PC-3 (cell line): Measurements from ENCODE around the gene RNF175. TPM values are rescaled to one million over a fixed set of nuclear protein-coding genes. Genes with fewer than 3 reads are reported as not detected.

ENCODE experiments used
- ATAC-seq: fragments of 200-7000 bp; cut with Tn5 transposase; 2 replicates; pipeline ENCODE4 v1.9.1; 2020; ENCODE audit warnings: mild to moderate bottlenecking, moderate library complexity
- BruUV-seq: library from RNA; stranded (reverse); fragments of 400-500 nt; replicated peaks from 2 replicates; lab custom pipeline; 2021; lab: Mats Ljungman, UMichigan
- CTCF ChIA-PET: fragments of 300-600 bp; sonication (Branson Sonifier 250); formaldehyde crosslinking; loops from one replicate; lab custom pipeline; 2022; ENCODE audit warnings: antibody characterized with exemption; lab: Charles Lee
- POLR2A ChIA-PET: fragments of 300-600 bp; sonication (Branson Sonifier 250); formaldehyde crosslinking; loops from one replicate; lab custom pipeline; 2022; ENCODE audit warnings: antibody characterized with exemption; ENCODE audit not compliant: unreplicated experiment; lab: Charles Lee
- DNase-seq: peaks from one replicate; pipeline ENCODE4 v3.0.0-alpha.2; 2015
- H2AFZ ChIP-seq: fragments of 300-600 bp; sonication (generic); 2 replicates; pipeline ENCODE4 v1.6.0; 2016; ENCODE audit warnings: antibody characterized with exemption, low read length
- H3F3A ChIP-seq: fragments of 300-600 bp; sonication (generic); one replicate; pipeline ENCODE4 v1.6.0; 2017; ENCODE audit warnings: antibody characterized with exemption, low read length, control low read depth, mild to moderate bottlenecking; ENCODE audit not compliant: unreplicated experiment
- H3K27ac ChIP-seq: fragments of 300-600 bp; sonication (generic); 2 replicates; pipeline ENCODE4 v1.5.1; 2016; ENCODE audit warnings: mild to moderate bottlenecking, low read length
- H3K27me3 ChIP-seq: fragments of 300-600 bp; sonication (generic); 2 replicates; pipeline ENCODE4 v1.6.1; 2016; ENCODE audit warnings: low read length, mixed read lengths
- H3K36me3 ChIP-seq: fragments of 300-600 bp; sonication (generic); 2 replicates; pipeline ENCODE4 v1.6.1; 2016; ENCODE audit warnings: low read depth, mixed run types, low read length, mixed read lengths
- H3K4me1 ChIP-seq: fragments of 300-600 bp; sonication (generic); 2 replicates; pipeline ENCODE4 v1.5.1; 2016; ENCODE audit warnings: low read length; ENCODE audit not compliant: insufficient read depth
- H3K4me2 ChIP-seq: fragments of 300-600 bp; sonication (generic); 2 replicates; pipeline ENCODE4 v1.6.0; 2016; ENCODE audit warnings: low read length
- H3K4me3 ChIP-seq: fragments of 300-600 bp; sonication (generic); 2 replicates; pipeline ENCODE4 v1.5.1; 2016; ENCODE audit warnings: mild to moderate bottlenecking, low read length, mixed read lengths
- H3K79me2 ChIP-seq: fragments of 300-600 bp; sonication (generic); 2 replicates; pipeline ENCODE4 v1.6.1; 2017; ENCODE audit warnings: low read length, mixed read lengths
- H3K9ac ChIP-seq: fragments of 300-600 bp; sonication (generic); 2 replicates; pipeline ENCODE4 v1.6.0; 2016; ENCODE audit warnings: mild to moderate bottlenecking, low read length
- H3K9me2 ChIP-seq: fragments of 300-600 bp; sonication (generic); replicated peaks from 2 replicates; pipeline ENCODE4 v1.6.1; 2016; ENCODE audit warnings: mixed run types, low read length, mixed read lengths
- H3K9me3 ChIP-seq: fragments of 300-600 bp; sonication (generic); 2 replicates; pipeline ENCODE4 v1.6.1; 2016; ENCODE audit warnings: low read length, mixed read lengths
- H4K20me1 ChIP-seq: fragments of 300-600 bp; sonication (generic); 2 replicates; pipeline ENCODE4 v1.6.1; 2016; ENCODE audit warnings: low read length, mixed read lengths
- EZH2 ChIP-seq: fragments of 300-600 bp; sonication (generic); IDR thresholded peaks from one replicate; pipeline ENCODE4 v1.6.1; 2017; ENCODE audit warnings: antibody characterized with exemption, mild to moderate bottlenecking, low read length; ENCODE audit not compliant: unreplicated experiment
- EZH2phosphoT487 ChIP-seq: fragments of 300-600 bp; sonication (generic); IDR thresholded peaks from 2 replicates; pipeline ENCODE4 v1.6.1; 2018; ENCODE audit warnings: mild to moderate bottlenecking, antibody characterized with exemption, low read length, borderline replicate concordance
- intact Hi-C: fragments of 100-400 bp; cut with micrococcal nuclease; formaldehyde crosslinking; loops from 2 replicates; pipeline ENCODE4 v1.9.0; 2023
- total RNA-seq: library from RNA; depleted of rRNA; stranded (reverse); fragments of >200 nt; gene quantifications from 2 replicates; pipeline ENCODE4 v1.2.3, GENCODE V29; 2014
- TF ChIP-seq, protein P1 (sequence below): fragments of 300-600 bp; sonication (generic); conservative IDR thresholded peaks from 2 replicates; pipeline ENCODE4 v1.5.1; 2017; ENCODE audit warnings: antibody characterized with exemption, low read depth, mild to moderate bottlenecking, low read length

Gene RNF175
- total RNA-seq, 1 experiment from 2014 or later: not detected

DNA sequence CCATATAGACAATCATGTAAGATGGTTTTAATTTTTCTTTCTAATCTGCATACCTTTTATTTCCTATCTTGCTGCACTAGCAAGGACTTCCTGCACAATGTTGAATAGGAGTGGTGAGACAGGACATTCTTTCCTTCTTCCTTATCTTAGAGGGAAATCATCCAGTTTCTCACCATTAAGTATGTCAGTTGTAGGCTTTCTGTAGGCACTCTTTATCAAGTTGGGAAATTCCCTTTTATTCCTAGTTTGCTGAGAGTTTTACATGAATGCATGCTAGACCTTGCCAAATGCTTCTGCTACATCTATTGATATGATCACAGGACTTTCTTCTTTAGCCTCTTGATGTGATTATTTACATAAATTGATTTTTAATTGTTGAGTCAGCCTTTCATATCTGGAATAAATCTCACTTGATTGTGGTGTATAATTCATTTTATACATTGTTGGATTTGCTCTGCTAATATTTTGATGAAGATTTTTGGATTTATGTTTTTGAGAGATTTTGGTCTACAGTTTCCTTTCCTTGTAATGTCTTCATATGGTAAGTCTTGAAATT is 23.8 kb downstream of the RNF175 start:
- peak; percentile 4 for DNase-seq
- Histone ChIP-seq H3K4me3 (no peak overlapping the region), H3K9me2 (no peaks in the 10 kb centered on the region), H3K4me1 (no peaks in the 10 kb centered on the region), H3K9ac (no peak overlapping the region), H3K27ac (no peak overlapping the region), H3K36me3 (no peaks in the 10 kb centered on the region), H2AFZ (no peak overlapping the region), H3K4me2 (no peak overlapping the region), H3F3A (no peaks in the 10 kb centered on the region), H3K79me2 (no peaks in the 10 kb centered on the region), H3K27me3 (no peaks in the 10 kb centered on the region), H4K20me1 (no peaks in the 10 kb centered on the region), H3K9me3 (no peaks in the 10 kb centered on the region)
- BruUV-seq: no TSS peak
- intact Hi-C loops: no loop called here
- ChIA-PET CTCF (no interaction called here), POLR2A (no interaction called here)
- TF ChIP-seq EZH2phosphoT487 (no peak), EZH2 (no peak)
- TF ChIP-seq, protein P1, sequence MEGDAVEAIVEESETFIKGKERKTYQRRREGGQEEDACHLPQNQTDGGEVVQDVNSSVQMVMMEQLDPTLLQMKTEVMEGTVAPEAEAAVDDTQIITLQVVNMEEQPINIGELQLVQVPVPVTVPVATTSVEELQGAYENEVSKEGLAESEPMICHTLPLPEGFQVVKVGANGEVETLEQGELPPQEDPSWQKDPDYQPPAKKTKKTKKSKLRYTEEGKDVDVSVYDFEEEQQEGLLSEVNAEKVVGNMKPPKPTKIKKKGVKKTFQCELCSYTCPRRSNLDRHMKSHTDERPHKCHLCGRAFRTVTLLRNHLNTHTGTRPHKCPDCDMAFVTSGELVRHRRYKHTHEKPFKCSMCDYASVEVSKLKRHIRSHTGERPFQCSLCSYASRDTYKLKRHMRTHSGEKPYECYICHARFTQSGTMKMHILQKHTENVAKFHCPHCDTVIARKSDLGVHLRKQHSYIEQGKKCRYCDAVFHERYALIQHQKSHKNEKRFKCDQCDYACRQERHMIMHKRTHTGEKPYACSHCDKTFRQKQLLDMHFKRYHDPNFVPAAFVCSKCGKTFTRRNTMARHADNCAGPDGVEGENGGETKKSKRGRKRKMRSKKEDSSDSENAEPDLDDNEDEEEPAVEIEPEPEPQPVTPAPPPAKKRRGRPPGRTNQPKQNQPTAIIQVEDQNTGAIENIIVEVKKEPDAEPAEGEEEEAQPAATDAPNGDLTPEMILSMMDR: no peak
- ATAC-seq: no peak

DNA sequence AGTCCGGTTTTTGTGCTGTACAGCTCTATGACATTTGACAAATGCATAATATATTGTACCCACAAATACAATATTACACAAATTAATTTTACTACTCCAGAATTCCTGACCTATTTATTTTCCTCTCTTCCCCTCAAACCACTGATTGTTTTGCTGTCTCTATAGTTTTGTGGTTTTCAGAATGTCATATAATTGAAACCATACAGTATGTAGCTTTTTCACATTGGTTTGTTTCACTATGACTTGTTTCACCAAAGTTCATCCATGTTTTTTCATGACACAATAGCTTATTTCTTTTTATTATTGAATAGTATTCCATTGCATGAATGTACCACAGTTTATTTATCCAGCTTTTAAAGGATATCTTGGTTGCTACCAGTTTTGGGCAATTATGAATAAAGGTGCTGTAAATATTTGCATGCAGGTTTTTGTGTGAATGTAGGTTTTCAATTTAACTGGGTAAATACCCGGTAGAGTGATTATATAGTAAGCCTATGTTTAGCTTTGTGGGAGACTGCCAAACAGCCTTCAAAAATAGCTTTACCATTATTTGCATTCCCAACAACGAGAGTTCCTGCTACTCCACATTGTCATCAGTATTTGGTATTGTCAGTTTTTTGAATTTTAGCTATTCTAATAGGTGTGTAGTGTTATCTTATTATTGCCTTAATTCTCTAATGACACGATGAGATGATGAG is 25.9 kb downstream of the RNF175 start:
- ATAC-seq (peak; percentile 59), DNase-seq (no peak)
- ChIA-PET POLR2A (no interaction called here), CTCF (no interaction called here)
- no peaks in the 10 kb centered on the region for H3K36me3 ChIP-seq
- no peaks in the 10 kb centered on the region for H3K9me3 ChIP-seq
- no peaks in the 10 kb centered on the region for H3F3A ChIP-seq
- H2AFZ ChIP-seq: no peak overlapping the region
- no peak for TF ChIP-seq EZH2
- TF ChIP-seq, protein P1: no peak
- TF ChIP-seq EZH2phosphoT487: no peak
- no peak overlapping the region for H3K4me3 ChIP-seq
- intact Hi-C loops: loop anchor here (5.0 kb wide), 1 partner anchor 82 kb away; no protein-coding TSS in a partner anchor
- H4K20me1 ChIP-seq: no peaks in the 10 kb centered on the region
- H3K4me1 ChIP-seq: no peaks in the 10 kb centered on the region
- no peak overlapping the region for H3K9ac ChIP-seq
- H3K9me2 ChIP-seq: no peaks in the 10 kb centered on the region
- H3K79me2 ChIP-seq: no peaks in the 10 kb centered on the region
- H3K27me3 ChIP-seq: no peaks in the 10 kb centered on the region
- BruUV-seq: no TSS peak
- no peak overlapping the region for H3K4me2 ChIP-seq
- no peak overlapping the region for H3K27ac ChIP-seq

DNA sequence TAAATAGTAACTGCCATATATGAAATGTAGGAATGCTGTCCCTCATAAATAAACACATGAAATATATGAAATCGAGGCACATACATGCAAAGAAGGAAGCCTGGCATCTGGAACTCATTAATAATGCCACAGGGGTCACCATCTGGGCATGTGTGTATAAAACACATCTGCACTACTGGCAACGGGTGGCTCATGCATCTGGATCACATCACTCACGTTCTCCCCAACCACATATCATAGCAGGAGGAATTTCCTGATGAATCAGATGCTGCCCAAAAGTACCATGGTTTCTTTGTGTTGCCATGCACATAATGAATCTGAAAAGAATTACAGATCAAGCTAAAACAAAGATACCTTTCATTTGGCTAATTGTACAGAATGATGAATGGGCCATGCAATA is 28.6 kb downstream of the RNF175 start:
- H3K27ac ChIP-seq: no peak overlapping the region
- H3K4me3 ChIP-seq: no peak overlapping the region
- H3K9me3 ChIP-seq: no peaks in the 10 kb centered on the region
- no peaks in the 10 kb centered on the region for H3K9me2 ChIP-seq
- H4K20me1 ChIP-seq: no peaks in the 10 kb centered on the region
- no TSS peak for BruUV-seq
- H3K36me3 ChIP-seq: no peaks in the 10 kb centered on the region
- DNase-seq (no peak), ATAC-seq (no peak)
- intact Hi-C loops: loop anchor here (5.0 kb wide), 1 partner anchor 79 kb away; no protein-coding TSS in a partner anchor
- ChIA-PET POLR2A (no interaction called here), CTCF (no interaction called here)
- no peak overlapping the region for H2AFZ ChIP-seq
- TF ChIP-seq, protein P1: no peak
- TF ChIP-seq EZH2 (no peak), EZH2phosphoT487 (no peak)
- H3K9ac ChIP-seq: no peak overlapping the region
- no peaks in the 10 kb centered on the region for H3F3A ChIP-seq
- H3K27me3 ChIP-seq: no peaks in the 10 kb centered on the region
- H3K79me2 ChIP-seq: no peaks in the 10 kb centered on the region
- no peak overlapping the region for H3K4me2 ChIP-seq
- H3K4me1 ChIP-seq: no peaks in the 10 kb centered on the region
